Measurements from ENCODE around the gene C5. TPM values are rescaled to one million over a fixed set of nuclear protein-coding genes. Genes with fewer than 3 reads are reported as not detected.

The C5 gene
- 10.4 to 13.9 TPM (median 12.5 TPM) in 5 replicates for total RNA-seq (2022; extraction: Qiagen RNA extraction; ENCODE audit: low read depth)

DNA sequence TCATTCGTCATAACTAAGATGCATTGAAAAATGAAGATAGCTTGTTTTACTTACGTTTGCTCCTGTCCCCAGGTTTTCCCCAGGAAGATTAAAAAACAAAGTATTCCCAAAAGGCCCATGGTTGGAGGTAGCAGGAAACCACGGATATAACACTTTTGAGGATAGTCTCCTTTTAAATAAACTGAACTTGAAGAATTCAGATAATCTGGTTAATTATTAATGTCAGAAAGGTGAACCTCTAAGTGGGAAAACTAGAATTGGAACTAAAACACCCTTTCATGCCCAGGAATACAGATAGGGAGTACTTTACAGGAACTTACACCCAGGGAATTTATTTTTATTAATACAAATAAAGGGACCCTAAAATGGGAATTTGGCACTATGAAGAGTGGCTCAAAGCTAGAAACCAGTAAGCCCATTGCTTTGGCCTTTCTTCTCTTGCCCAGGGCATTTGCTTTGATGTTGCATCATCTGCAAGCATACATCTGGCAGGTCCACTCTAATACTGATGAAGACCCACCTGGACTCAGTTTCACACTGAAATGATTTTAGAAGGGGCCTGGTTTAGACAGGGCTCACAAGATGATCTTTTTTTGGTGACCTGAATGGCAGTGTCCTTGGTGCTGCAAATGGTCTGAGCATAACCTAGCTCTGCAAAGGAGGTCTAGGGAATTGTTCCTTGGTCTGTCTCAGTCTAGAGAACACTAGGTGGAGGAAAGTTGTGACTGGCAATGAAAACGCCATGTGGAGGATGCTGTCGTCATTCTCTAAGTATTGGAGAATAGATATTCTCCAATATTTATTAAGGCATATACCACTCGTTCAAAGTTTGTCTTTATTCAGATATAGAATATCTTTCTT, at the start of gene C5:
C5 (minus strand) TSS at position 148 of the 861 bp plus-strand sequence; CDS start at position 119, 29 bp downstream.

DNA sequence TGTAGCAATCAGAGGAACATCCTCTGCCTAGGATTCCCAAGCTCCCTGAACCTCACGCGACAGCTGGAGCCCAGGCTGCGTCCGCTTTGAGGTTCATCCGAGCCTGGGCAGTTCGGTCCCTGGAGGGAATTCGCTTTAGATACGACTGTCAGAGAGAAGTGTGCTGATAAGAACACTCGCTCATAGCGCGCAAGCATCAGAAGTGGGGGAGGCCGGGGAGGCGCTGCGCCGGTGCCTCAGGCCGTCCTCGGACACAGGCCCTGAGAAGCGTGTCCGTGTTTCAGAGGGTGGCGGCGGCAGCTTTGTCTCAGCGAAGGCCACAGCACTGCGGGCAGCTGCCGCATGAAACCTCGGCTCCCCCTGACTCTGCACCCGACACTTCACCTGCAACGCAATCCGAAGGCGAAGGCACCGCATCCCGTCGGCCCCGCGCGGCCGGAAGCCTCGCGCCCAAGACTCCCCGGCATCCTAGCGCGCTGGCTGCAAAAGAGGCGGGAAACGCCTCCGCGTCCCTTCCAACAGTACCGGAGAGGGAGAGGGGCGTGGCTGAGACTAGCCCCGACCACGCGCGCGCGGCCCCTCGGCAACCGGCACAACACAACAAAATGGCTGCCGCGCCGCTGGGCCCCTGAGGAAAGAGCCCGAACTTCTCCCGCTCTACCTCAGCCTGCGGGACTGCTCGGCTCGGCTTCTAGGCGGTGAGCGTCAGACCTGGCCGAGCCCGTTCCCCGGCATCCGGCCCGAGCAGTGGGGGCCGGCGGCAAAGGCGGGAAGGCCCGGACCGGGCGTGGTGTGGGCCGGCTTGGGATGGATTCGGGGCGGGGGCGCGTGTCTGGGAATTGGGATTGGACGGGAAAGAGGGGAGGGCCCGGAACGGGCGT, 24.5 kb upstream of the C5 start, which contains the start of gene CNTRL:
CNTRL (plus strand) TSS at position 586 of the 881 bp plus-strand sequence. CDS start 13,372 bp downstream, outside the sequence.

GRCh38 chr9:120926397-120926928, 123.6 kb downstream of the C5 start, which contains the start of gene TRAF1:
Gene TRAF1, minus strand, starts transcription at chr9:120926796. Its CDS starts 721 bp downstream, at chr9:120926075.

Other genes starting within 250 kb of the C5 start
- gene PSMD5, start 207.4 kb downstream of the C5 start, total RNA-seq (2022; extraction: Qiagen RNA extraction; ENCODE audit: low read depth): 30.1 to 38.1 TPM (median 30.5 TPM) in 5 replicates
- 87.0 to 139 TPM (median 128 TPM) in 5 replicates for gene PHF19, start 173.1 kb downstream of the C5 start, total RNA-seq (2022; extraction: Qiagen RNA extraction; ENCODE audit: low read depth)
- 5.3 to 11.0 TPM (median 8.1 TPM) in 5 replicates for gene TRAF1, start 123.5 kb downstream of the C5 start, total RNA-seq (2022; extraction: Qiagen RNA extraction; ENCODE audit: low read depth)
- gene CNTRL, start 24.7 kb upstream of the C5 start, total RNA-seq (2022; extraction: Qiagen RNA extraction; ENCODE audit: low read depth): 4.9 to 7.4 TPM (median 6.3 TPM) in 5 replicates
- gene RAB14, start 151.6 kb upstream of the C5 start, total RNA-seq (2022; extraction: Qiagen RNA extraction; ENCODE audit: low read depth): 44.3 to 46.3 TPM (median 44.7 TPM) in 5 replicates
- 42.1 to 46.6 TPM (median 42.7 TPM) in 5 replicates for gene GSN, start 217.9 kb upstream of the C5 start, total RNA-seq (2022; extraction: Qiagen RNA extraction; ENCODE audit: low read depth)

Measured in A549 treated with CpdA at 1 μM for 4 hours (cell line).